H1 (cell line): ENCODE data around the gene YAP1. TPM values are rescaled to one million over a fixed set of nuclear protein-coding genes. Genes with fewer than 3 reads are reported as not detected.
A peak's percentile ranks its signal among the peaks of the same experiment; 100 is the strongest.

Experiments used
- CEBPB ChIP-seq: IDR thresholded peaks from 2 replicates; pipeline ENCODE4 v1.6.1; 2012; ENCODE audit warnings: low read depth, low read length
- CHD2 ChIP-seq: IDR thresholded peaks from 2 replicates; pipeline ENCODE4 v1.6.1; 2012; ENCODE audit warnings: low read length, improper control_type of control experiment
- EGR1 ChIP-seq: IDR thresholded peaks from 2 replicates; pipeline ENCODE4 v1.6.1; 2011; ENCODE audit warnings: low read depth, low read length, borderline replicate concordance
- EP300 ChIP-seq, 2 experiments: IDR thresholded peaks; 1 replicate in 1 of 2; 2 replicates in 1 of 2; pipeline ENCODE4 v1.6.1; 2011 to 2012; ENCODE audit warnings: low read depth in 2 of 2, low read length in 2 of 2, mild to moderate bottlenecking in 2 of 2, borderline replicate concordance in 1 of 2, inconsistent platforms in 1 of 2, moderate library complexity in 1 of 2
- JUN ChIP-seq: IDR thresholded peaks from 2 replicates; pipeline ENCODE4 v1.6.1; 2011; ENCODE audit warnings: low read depth, mild to moderate bottlenecking, improper control_type of control experiment, low read length
- KDM4A ChIP-seq: IDR thresholded peaks from one replicate; pipeline ENCODE4 v1.7.1; 2012; ENCODE audit warnings: low read depth, mild to moderate bottlenecking, moderate library complexity, low read length, inconsistent platforms; ENCODE audit not compliant: severe bottlenecking
- MAFK ChIP-seq: IDR thresholded peaks from 2 replicates; pipeline ENCODE4 v1.6.1; 2012; ENCODE audit warnings: low read depth, mild to moderate bottlenecking, improper control_type of control experiment, low read length
- NANOG ChIP-seq: IDR thresholded peaks from 2 replicates; pipeline ENCODE4 v1.6.1; 2011; ENCODE audit warnings: low read length, low read depth, mild to moderate bottlenecking, inconsistent platforms; ENCODE audit not compliant: insufficient read depth, poor library complexity, severe bottlenecking
- RXRA ChIP-seq: IDR thresholded peaks from 2 replicates; pipeline ENCODE4 v1.6.1; 2011; ENCODE audit warnings: low read depth, mild to moderate bottlenecking, low read length, moderate library complexity; ENCODE audit not compliant: insufficient read depth
- polyA plus RNA-seq, 7 experiments: library from polyadenylated mRNA; depleted of rRNA in 3 of 7; stranded (reverse) in 5 of 7; unstranded in 2 of 7; fragments of >200 nt in 5 of 7; fragments of 200-250 nt in 2 of 7; gene quantifications; 1 replicate in 5 of 7; 2 replicates in 1 of 7; 4 replicates in 1 of 7; pipeline versions ENCODE4 v1.2.1 to v1.2.3, GENCODE V29; 2011 to 2013; ENCODE audit warnings: missing spikeins in 2 of 7, mixed read lengths in 2 of 7
- total RNA-seq: library from RNA; stranded (reverse); fragmentation: NEBNext Ultra II Directional; extraction: Animal tissue kit (Norgen Biotek cat#: 25700); gene quantifications from 2 replicates; pipeline ENCODE4 v1.2.1, GENCODE V29; 2021
- TF ChIP-seq, protein P1 (sequence below): fragments of 300-600 bp; sonication (generic); IDR thresholded peaks from 2 replicates; pipeline ENCODE4 v1.7.1; 2012; ENCODE audit warnings: low read length, moderate library complexity, mild to moderate bottlenecking, inconsistent platforms; ENCODE audit not compliant: insufficient replicate concordance

Gene YAP1
- total and polyA plus RNA-seq, 2 of the 8 experiments (the other 6 are each of a cell fraction or from before 2014, with no cell fraction given): 62.0 to 108 TPM

DNA sequence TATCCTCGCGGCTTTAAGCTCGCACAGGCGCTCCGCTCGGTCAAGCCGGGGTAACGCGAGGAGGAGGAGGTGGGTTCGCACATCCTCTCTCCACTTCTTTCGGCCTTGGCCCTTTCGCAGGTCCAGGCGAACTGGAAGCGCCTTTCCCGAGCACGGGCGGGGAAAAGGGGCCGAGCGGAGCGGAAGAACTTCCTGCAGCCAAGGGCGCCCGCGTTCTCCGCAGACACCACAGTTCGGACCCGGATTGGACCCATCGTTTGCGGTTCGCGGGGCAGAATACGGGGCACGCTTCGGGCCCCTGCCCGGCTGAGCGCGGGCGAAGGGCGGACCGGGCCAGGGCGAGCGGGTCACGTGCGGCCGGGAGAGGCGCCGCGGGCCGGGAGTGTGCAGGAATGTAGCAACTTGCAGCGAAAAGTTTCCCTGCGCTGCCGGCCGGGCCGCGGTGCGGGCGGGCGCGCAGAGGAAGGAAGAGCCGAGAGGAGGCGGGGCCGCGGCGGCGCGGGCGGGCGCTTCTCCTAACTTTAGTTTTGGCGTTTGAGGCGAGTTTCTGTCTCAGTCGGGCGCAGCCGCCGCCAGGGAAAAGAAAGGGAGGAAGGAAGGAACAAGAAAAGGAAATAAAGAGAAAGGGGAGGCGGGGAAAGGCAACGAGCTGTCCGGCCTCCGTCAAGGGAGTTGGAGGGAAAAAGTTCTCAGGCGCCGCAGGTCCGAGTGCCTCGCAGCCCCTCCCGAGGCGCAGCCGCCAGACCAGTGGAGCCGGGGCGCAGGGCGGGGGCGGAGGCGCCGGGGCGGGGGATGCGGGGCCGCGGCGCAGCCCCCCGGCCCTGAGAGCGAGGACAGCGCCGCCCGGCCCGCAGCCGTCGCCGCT, at the start of gene YAP1 (continued):
- peak; percentile 71 for TF ChIP-seq KDM4A
- no peak for TF ChIP-seq CEBPB
- peak; percentile 33 to 85; a peak in 2 of 3 replicates for TF ChIP-seq EP300 (IDR thresholded peaks at IDR 0.05; ENCODE audit: borderline replicate concordance in 1 of 2, low read depth in 2 of 2, low read length in 2 of 2)
- TF ChIP-seq JUN: no peak
- no peak for TF ChIP-seq CHD2
- TF ChIP-seq, protein P1, sequence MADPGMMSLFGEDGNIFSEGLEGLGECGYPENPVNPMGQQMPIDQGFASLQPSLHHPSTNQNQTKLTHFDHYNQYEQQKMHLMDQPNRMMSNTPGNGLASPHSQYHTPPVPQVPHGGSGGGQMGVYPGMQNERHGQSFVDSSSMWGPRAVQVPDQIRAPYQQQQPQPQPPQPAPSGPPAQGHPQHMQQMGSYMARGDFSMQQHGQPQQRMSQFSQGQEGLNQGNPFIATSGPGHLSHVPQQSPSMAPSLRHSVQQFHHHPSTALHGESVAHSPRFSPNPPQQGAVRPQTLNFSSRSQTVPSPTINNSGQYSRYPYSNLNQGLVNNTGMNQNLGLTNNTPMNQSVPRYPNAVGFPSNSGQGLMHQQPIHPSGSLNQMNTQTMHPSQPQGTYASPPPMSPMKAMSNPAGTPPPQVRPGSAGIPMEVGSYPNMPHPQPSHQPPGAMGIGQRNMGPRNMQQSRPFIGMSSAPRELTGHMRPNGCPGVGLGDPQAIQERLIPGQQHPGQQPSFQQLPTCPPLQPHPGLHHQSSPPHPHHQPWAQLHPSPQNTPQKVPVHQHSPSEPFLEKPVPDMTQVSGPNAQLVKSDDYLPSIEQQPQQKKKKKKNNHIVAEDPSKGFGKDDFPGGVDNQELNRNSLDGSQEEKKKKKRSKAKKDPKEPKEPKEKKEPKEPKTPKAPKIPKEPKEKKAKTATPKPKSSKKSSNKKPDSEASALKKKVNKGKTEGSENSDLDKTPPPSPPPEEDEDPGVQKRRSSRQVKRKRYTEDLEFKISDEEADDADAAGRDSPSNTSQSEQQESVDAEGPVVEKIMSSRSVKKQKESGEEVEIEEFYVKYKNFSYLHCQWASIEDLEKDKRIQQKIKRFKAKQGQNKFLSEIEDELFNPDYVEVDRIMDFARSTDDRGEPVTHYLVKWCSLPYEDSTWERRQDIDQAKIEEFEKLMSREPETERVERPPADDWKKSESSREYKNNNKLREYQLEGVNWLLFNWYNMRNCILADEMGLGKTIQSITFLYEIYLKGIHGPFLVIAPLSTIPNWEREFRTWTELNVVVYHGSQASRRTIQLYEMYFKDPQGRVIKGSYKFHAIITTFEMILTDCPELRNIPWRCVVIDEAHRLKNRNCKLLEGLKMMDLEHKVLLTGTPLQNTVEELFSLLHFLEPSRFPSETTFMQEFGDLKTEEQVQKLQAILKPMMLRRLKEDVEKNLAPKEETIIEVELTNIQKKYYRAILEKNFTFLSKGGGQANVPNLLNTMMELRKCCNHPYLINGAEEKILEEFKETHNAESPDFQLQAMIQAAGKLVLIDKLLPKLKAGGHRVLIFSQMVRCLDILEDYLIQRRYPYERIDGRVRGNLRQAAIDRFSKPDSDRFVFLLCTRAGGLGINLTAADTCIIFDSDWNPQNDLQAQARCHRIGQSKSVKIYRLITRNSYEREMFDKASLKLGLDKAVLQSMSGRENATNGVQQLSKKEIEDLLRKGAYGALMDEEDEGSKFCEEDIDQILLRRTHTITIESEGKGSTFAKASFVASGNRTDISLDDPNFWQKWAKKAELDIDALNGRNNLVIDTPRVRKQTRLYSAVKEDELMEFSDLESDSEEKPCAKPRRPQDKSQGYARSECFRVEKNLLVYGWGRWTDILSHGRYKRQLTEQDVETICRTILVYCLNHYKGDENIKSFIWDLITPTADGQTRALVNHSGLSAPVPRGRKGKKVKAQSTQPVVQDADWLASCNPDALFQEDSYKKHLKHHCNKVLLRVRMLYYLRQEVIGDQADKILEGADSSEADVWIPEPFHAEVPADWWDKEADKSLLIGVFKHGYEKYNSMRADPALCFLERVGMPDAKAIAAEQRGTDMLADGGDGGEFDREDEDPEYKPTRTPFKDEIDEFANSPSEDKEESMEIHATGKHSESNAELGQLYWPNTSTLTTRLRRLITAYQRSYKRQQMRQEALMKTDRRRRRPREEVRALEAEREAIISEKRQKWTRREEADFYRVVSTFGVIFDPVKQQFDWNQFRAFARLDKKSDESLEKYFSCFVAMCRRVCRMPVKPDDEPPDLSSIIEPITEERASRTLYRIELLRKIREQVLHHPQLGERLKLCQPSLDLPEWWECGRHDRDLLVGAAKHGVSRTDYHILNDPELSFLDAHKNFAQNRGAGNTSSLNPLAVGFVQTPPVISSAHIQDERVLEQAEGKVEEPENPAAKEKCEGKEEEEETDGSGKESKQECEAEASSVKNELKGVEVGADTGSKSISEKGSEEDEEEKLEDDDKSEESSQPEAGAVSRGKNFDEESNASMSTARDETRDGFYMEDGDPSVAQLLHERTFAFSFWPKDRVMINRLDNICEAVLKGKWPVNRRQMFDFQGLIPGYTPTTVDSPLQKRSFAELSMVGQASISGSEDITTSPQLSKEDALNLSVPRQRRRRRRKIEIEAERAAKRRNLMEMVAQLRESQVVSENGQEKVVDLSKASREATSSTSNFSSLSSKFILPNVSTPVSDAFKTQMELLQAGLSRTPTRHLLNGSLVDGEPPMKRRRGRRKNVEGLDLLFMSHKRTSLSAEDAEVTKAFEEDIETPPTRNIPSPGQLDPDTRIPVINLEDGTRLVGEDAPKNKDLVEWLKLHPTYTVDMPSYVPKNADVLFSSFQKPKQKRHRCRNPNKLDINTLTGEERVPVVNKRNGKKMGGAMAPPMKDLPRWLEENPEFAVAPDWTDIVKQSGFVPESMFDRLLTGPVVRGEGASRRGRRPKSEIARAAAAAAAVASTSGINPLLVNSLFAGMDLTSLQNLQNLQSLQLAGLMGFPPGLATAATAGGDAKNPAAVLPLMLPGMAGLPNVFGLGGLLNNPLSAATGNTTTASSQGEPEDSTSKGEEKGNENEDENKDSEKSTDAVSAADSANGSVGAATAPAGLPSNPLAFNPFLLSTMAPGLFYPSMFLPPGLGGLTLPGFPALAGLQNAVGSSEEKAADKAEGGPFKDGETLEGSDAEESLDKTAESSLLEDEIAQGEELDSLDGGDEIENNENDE: no peak
- TF ChIP-seq RXRA: no peak
- no peak for TF ChIP-seq MAFK
- no peak for TF ChIP-seq NANOG
- TF ChIP-seq EGR1: no peak
